ENCODE measurements around the gene NMRAL1. TPM values are rescaled to one million over a fixed set of nuclear protein-coding genes. Genes with fewer than 3 reads are reported as not detected.

The NMRAL1 gene
- total and polyA plus RNA-seq, 7 donors, result 2.5 to 5.5 (median 4.1) TPM

GRCh38 chr16:4513881-4514280, 39.5 kb upstream of the NMRAL1 start:
- no peaks in the 10 kb centered on the region for H3K27me3 ChIP-seq (ENCODE audit: insufficient read depth in 3 of 3, low read length in 2 of 3)
- no peaks in the 10 kb centered on the region for H3K9me3 ChIP-seq
- no peak for DNase-seq
- H3K4me3 ChIP-seq, result no peak overlapping the region
- WGBS, 3 donors, result 93 to 97% (median 96%) methylated on average over 7 of the region's 7 CpGs
- no peak for TF ChIP-seq CTCF (IDR thresholded peaks at IDR 0.05)
- peaks cover 4% of the 10 kb centered on the region for H3K4me1 ChIP-seq
- no peak for ATAC-seq
- H3K27ac ChIP-seq, result peak overlapping the region; percentile 50
- intact Hi-C loops (cut with DNase I), result loop anchor here (2.0 to 10.0 kb wide), 2 partner anchors 35 to 441 kb away; partner anchors contain the start of gene SEC14L5 (in 1 of the 2)
- H3K36me3 ChIP-seq (ENCODE audit: insufficient read depth in 1 of 2, low read depth in 1 of 2), result peaks cover 3 to 52% of the 10 kb centered on the region in 2 donors

- H3K4me3 ChIP-seq, result no peak overlapping the region
- peak overlapping the region; percentile 50 for H3K27ac ChIP-seq
- WGBS, 3 donors, result 84 to 87% (median 85%) methylated on average over 18 to 19 of the region's 19 CpGs
- DNase-seq, result no peak
- intact Hi-C loops (cut with DNase I), result loop anchor here in 1 of 2 donors (10.0 kb wide), 1 partner anchor 442 kb away; the partner anchor contains the start of gene SEC14L5
- no peaks in the 10 kb centered on the region for H3K27me3 ChIP-seq (ENCODE audit: insufficient read depth in 3 of 3, low read length in 2 of 3)
- H3K36me3 ChIP-seq (ENCODE audit: insufficient read depth in 1 of 2, low read depth in 1 of 2), result peaks cover 3 to 58% of the 10 kb centered on the region in 2 donors
- no peak for TF ChIP-seq CTCF (IDR thresholded peaks at IDR 0.05)
- peaks cover 4% of the 10 kb centered on the region for H3K4me1 ChIP-seq
- no peaks in the 10 kb centered on the region for H3K9me3 ChIP-seq
- ATAC-seq, result no peak
Measured at GRCh38 chr16:4513086-4513860, 38.8 kb upstream of the NMRAL1 start.

GRCh38 chr16:4512473-4512872, 38.0 kb upstream of the NMRAL1 start:
- DNase-seq (no peak), ATAC-seq (no peak)
- intact Hi-C loops (cut with DNase I), result loop anchor here in 1 of 2 donors (10.0 kb wide), 1 partner anchor 442 kb away; the partner anchor contains the start of gene SEC14L5
- no peaks in the 10 kb centered on the region for H3K27me3 ChIP-seq (ENCODE audit: insufficient read depth in 3 of 3, low read length in 2 of 3)
- TF ChIP-seq CTCF (IDR thresholded peaks at IDR 0.05), result no peak
- peaks cover 3 to 66% of the 10 kb centered on the region in 2 donors for H3K36me3 ChIP-seq (ENCODE audit: insufficient read depth in 1 of 2, low read depth in 1 of 2)
- H3K4me1 ChIP-seq, result peaks cover 4% of the 10 kb centered on the region
- H3K4me3 ChIP-seq, result no peak overlapping the region
- H3K27ac ChIP-seq, result no peak overlapping the region
- WGBS, 3 donors, result 92 to 95% (median 95%) methylated on average over 10 of the region's 10 CpGs
- no peaks in the 10 kb centered on the region for H3K9me3 ChIP-seq

GRCh38 chr16:4511441-4512082, 37.1 kb upstream of the NMRAL1 start:
- intact Hi-C loops (cut with DNase I), result loop anchor here in 1 of 2 donors (10.0 kb wide), 1 partner anchor 443 kb away; the partner anchor contains the start of gene SEC14L5
- WGBS, 3 donors, result 61 to 72% (median 65%) methylated on average over 9 of the region's 9 CpGs

More at GRCh38 chr16:4511441-4512082, 37.1 kb upstream of the NMRAL1 start:
- H3K9me3 ChIP-seq, result no peaks in the 10 kb centered on the region
- H3K27me3 ChIP-seq (ENCODE audit: insufficient read depth in 3 of 3, low read length in 2 of 3), result no peaks in the 10 kb centered on the region
- no peak overlapping the region for H3K4me3 ChIP-seq
- ATAC-seq, result peak; percentile 53 to 68 (median 58)
- no peak overlapping the region for H3K27ac ChIP-seq
- H3K36me3 ChIP-seq (ENCODE audit: insufficient read depth in 1 of 2, low read depth in 1 of 2), result peaks cover 3 to 75% of the 10 kb centered on the region in 2 donors
- H3K4me1 ChIP-seq, result peaks cover 4% of the 10 kb centered on the region
- DNase-seq, result no peak
- TF ChIP-seq CTCF (IDR thresholded peaks at IDR 0.05), result peak; percentile 45

Measured in psoas muscle (tissue), 8 donors.